ENCODE measurements around the gene TBL1X. TPM values are rescaled to one million over a fixed set of nuclear protein-coding genes. Genes with fewer than 3 reads are reported as not detected.

The TBL1X gene
- total and polyA plus RNA-seq, 2 donors = 19.8 to 26.1 TPM

GRCh38 chrX:9770319-9770718, 305.5 kb downstream of the TBL1X start:
- Histone ChIP-seq H3K36me3 (ENCODE audit: insufficient read depth) (no peaks in the 10 kb centered on the region), H3K4me1 (ENCODE audit: insufficient read depth) (no peaks in the 10 kb centered on the region), H3K27ac (ENCODE audit: low read depth) (no peak overlapping the region), H3K4me3 (ENCODE audit: low read depth, low read length) (no peak overlapping the region)
- no peak for DNase-seq (ENCODE audit: extremely low spot score)
- WGBS = 44% methylated on average over 1 of the region's 1 CpG

- Histone ChIP-seq H3K4me1 (ENCODE audit: insufficient read depth) (no peaks in the 10 kb centered on the region), H3K27ac (ENCODE audit: low read depth) (no peak overlapping the region), H3K4me3 (ENCODE audit: low read depth, low read length) (no peak overlapping the region), H3K36me3 (ENCODE audit: insufficient read depth) (no peaks in the 10 kb centered on the region)
- 84% methylated on average over 6 of the region's 6 CpGs for WGBS
- no peak for DNase-seq (ENCODE audit: extremely low spot score)
These were observed 308.1 kb downstream of the TBL1X start for GRCh38 chrX:9772943-9773342.

DNA sequence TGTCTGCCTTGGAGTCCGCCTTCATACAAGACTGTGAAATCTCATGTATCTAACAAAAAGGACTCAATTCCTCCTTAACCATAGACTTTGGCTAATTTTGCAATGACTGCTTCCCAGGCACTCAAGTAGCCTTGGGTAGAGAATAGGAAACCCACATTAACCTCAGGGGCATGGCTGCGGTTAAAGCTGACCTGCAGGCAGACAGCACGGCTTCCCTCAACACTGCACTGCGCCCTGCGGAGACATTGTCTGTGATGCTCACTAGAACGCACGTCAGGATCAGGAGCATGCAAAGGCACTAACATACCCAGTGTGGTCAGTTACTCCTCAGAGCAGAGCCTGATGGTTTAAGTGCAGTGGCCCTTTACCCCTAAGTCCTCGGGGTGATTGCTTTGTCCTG, 311.1 kb downstream of the TBL1X start:
- Histone ChIP-seq H3K27ac (ENCODE audit: low read depth) (no peak overlapping the region), H3K36me3 (ENCODE audit: insufficient read depth) (no peaks in the 10 kb centered on the region), H3K4me3 (ENCODE audit: low read depth, low read length) (no peak overlapping the region), H3K4me1 (ENCODE audit: insufficient read depth) (no peaks in the 10 kb centered on the region)
- no peak for DNase-seq (ENCODE audit: extremely low spot score)
- WGBS = 80% methylated on average over 8 of the region's 8 CpGs

DNA sequence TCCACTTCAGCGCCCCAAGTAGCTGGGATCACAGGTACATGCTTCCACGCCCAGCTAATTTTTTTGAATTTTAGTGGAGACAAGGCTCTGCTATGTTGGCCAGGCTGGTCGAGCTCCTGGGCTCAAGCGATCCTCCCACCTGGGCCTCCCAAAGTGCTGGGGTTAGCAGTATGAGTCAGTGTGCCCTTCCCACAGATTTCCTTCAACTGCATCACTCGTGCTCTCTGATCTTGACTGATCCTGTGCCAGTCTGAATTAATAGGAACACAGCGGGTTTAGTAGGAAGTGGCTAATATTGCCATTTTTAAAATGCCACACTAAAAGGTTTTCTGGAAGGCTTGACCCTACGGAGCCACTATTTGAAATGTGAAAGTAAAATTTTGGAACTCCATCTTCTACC, 317.1 kb downstream of the TBL1X start:
- Histone ChIP-seq H3K36me3 (ENCODE audit: insufficient read depth) (no peaks in the 10 kb centered on the region), H3K4me1 (ENCODE audit: insufficient read depth) (no peaks in the 10 kb centered on the region), H3K27ac (ENCODE audit: low read depth) (no peak overlapping the region), H3K4me3 (ENCODE audit: low read depth, low read length) (no peak overlapping the region)
- WGBS = 87% methylated on average over 7 of the region's 7 CpGs
- no peak for DNase-seq (ENCODE audit: extremely low spot score)

GRCh38 chrX:9784332-9784731, 319.5 kb downstream of the TBL1X start:
- Histone ChIP-seq H3K36me3 (ENCODE audit: insufficient read depth) (no peaks in the 10 kb centered on the region), H3K27ac (ENCODE audit: low read depth) (no peak overlapping the region), H3K4me3 (ENCODE audit: low read depth, low read length) (no peak overlapping the region), H3K4me1 (ENCODE audit: insufficient read depth) (no peaks in the 10 kb centered on the region)
- no peak for DNase-seq (ENCODE audit: extremely low spot score)
- WGBS = 95% methylated on average over 8 of the region's 8 CpGs

DNA sequence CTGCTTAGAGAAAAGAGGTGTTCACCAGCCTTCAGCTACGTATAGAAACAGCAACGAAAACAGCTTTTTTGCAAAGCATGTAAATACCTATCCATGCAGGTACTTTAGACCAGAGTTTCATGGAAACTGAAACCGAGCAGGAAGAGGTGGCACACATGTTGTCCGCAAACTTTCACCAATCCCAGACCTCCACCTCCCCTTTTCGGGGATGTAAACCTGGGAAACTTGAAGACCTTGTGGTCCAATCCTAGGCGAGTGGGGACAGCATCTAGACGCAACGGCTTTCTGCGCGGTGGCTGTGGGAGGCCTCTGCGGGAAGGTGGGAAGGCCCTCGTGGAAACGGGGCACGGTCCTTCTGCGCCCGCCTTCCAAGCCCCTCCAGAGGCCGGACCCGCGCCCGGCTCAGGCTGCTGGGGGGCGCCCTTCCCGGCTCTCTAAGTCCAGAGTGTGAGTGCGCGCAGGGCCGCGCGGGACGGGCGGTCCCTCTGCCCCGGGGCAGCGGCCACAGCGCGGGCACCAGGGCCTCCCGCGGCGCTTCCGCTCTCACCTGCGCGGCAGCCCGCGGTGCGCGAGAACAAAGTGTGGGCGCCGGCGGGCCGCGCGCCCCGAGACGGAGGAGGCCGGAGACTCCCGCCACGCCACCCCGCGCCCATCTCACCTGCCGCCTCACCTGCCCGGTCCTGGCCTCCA, 320.5 kb downstream of the TBL1X start:
- no peaks in the 10 kb centered on the region for H3K4me1 ChIP-seq (ENCODE audit: insufficient read depth)
- H3K4me3 ChIP-seq (ENCODE audit: low read depth, low read length) = peak overlapping the region; percentile 68
- WGBS = 12% methylated on average over 54 of the region's 58 CpGs
- no peak overlapping the region for H3K27ac ChIP-seq (ENCODE audit: low read depth)
- no peak for DNase-seq (ENCODE audit: extremely low spot score)
- H3K36me3 ChIP-seq (ENCODE audit: insufficient read depth) = no peaks in the 10 kb centered on the region

DNA sequence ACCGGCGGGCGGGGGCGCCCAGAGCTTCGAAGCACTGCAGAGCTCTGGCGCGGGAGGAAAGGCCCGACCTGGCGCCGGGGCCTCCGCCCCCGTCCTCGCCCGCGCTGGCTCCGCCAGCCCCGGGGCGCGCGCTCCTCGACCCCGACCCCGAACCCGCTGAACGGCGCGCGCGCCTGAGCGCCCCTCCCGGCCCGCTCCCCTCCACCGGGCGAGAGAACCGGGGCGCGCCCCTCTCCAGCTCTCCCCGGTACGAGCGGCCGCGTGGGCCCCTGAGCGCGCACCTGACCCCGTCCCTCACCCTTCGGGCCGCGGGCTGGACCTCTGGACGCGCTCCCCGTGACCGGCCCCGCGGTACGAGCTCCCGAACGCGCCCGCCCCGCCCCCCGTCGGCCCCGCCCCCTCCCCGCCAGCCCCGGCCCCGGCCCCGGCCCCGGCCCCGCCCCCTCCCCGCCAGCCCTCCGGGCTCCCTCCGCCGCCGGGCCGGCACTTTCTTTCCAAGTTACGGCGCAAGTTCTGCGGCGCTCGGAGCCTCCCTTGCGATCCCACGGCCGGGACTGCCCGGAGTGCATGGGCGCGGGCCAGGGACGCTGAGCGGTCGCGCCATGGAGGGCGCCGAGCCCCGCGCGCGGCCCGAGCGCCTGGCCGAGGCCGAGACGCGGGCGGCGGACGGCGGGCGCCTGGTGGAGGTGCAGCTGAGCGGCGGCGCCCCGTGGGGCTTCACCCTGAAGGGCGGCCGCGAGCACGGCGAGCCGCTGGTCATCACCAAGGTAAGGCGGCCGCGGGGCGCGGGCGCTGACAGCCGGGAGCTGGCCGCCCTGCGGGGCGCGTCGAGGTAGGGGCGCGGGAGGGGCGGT, 321.3 kb downstream of the TBL1X start, which contains the start of gene SHROOM2:
TSS of gene SHROOM2 (plus strand) at position 486 of the 854 bp plus-strand sequence. CDS start at position 603, 117 bp downstream.
- Histone ChIP-seq H3K36me3 (ENCODE audit: insufficient read depth) (no peaks in the 10 kb centered on the region), H3K4me1 (ENCODE audit: insufficient read depth) (no peaks in the 10 kb centered on the region), H3K27ac (ENCODE audit: low read depth) (peak within 1 kb of the TSS; percentile 38), H3K4me3 (ENCODE audit: low read depth, low read length) (peak within 1 kb of the TSS; percentile 68)
- WGBS = under 1% methylated on average over 119 of the region's 132 CpGs
- DNase-seq (ENCODE audit: extremely low spot score) = no peak

- no peak for DNase-seq (ENCODE audit: extremely low spot score)
- H3K27ac ChIP-seq (ENCODE audit: low read depth) = no peak overlapping the region
- H3K4me1 ChIP-seq (ENCODE audit: insufficient read depth) = no peaks in the 10 kb centered on the region
- H3K36me3 ChIP-seq (ENCODE audit: insufficient read depth) = no peaks in the 10 kb centered on the region
- WGBS = 7% methylated on average over 40 of the region's 45 CpGs
- H3K4me3 ChIP-seq (ENCODE audit: low read depth, low read length) = peak overlapping the region; percentile 68
These were observed 322.2 kb downstream of the TBL1X start for GRCh38 chrX:9786798-9787635.

DNA sequence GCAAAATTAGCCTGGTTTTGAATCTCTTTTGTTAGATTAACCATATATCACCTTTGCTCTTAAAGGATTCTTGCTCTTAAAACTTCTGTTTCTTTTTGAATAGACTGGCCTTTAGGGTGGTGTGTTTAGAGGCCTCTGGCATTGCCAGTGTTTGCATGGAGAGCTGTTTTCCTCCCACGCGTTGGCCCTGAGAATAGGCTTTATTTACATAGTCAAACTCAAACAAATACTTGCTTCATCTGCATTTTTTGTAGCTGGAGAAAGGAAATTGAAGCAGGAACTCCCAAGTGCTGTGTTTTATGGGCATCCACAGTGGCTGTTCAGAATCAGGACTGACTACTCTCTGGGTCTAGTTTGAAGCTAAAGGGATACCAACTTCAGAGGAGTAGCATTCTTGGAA, 324.1 kb downstream of the TBL1X start:
- H3K4me1 ChIP-seq (ENCODE audit: insufficient read depth) = no peaks in the 10 kb centered on the region
- WGBS = 32% methylated on average over 2 of the region's 2 CpGs
- no peaks in the 10 kb centered on the region for H3K36me3 ChIP-seq (ENCODE audit: insufficient read depth)
- H3K4me3 ChIP-seq (ENCODE audit: low read depth, low read length) = no peak overlapping the region
- no peak overlapping the region for H3K27ac ChIP-seq (ENCODE audit: low read depth)
- DNase-seq (ENCODE audit: extremely low spot score) = no peak

DNA sequence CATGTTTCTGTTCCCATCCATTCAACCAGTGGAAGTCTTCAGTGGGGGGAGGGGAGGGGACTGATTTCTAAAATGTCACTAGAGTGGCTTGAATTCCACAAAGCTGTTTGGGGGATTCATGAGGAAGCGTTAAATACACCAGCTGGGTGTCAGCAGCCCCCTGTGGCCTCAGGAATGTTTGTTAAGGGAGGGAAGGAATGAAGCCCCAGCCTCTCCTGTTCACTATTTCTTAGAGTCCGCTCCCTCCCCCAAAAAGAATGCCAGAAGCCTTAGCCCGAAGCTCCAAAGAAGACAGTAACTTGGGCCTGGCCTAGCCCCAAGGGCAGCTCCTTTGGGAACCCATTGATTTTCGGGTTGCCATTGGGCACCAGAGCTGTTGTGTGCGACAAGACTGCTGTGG, 324.7 kb downstream of the TBL1X start:
- H3K4me3 ChIP-seq (ENCODE audit: low read depth, low read length) = no peak overlapping the region
- H3K36me3 ChIP-seq (ENCODE audit: insufficient read depth) = no peaks in the 10 kb centered on the region
- 84% methylated on average over 5 of the region's 5 CpGs for WGBS
- H3K27ac ChIP-seq (ENCODE audit: low read depth) = no peak overlapping the region
- no peaks in the 10 kb centered on the region for H3K4me1 ChIP-seq (ENCODE audit: insufficient read depth)
- DNase-seq (ENCODE audit: extremely low spot score) = no peak

All from urinary bladder (tissue), 4 donors.